Ovary (tissue), 3 donors: ENCODE data around the gene CXCR4.

Experiments used
- CTCF ChIP-seq, 3 donors: fragments of 450-650 bp in 2 of 3; fragments of 200-600 bp in 1 of 3; IDR thresholded peaks; one replicate each; pipeline versions ENCODE4 v1.5.1 to v1.8.0; 2016 to 2022; ENCODE audit warnings: antibody characterized with exemption in 3 of 3, mild to moderate bottlenecking in 1 of 3
- EP300 ChIP-seq: sonication (generic); formaldehyde crosslinking; IDR thresholded peaks from one replicate; pipeline ENCODE4 v1.6.1; 2017; ENCODE audit warnings: antibody characterized with exemption
- donor health status: DM: no; HTN: no; CAD: no.

GRCh38 chr2:136128366-136128765, 10.4 kb upstream of the CXCR4 start:
- TF ChIP-seq CTCF (IDR thresholded peaks at IDR 0.05) (no peak), EP300 (no peak)
